GM23338 (cell line): Measurements from ENCODE around the gene SUPT6H. TPM values are rescaled to one million over a fixed set of nuclear protein-coding genes. Genes with fewer than 3 reads are reported as not detected.

Source experiments
- ATAC-seq: fragments of 200-7000 bp; cut with Tn5 transposase; 3 replicates; pipeline ENCODE4 v1.9.1; 2020
- DNase-seq: peaks from one replicate; pipeline ENCODE4 v3.0.0-alpha.2; 2015; ENCODE audit warnings: low spot score
- H2AFZ ChIP-seq: fragments of 200-600 bp; sonication (generic); 2 replicates; pipeline ENCODE4 v1.8.0; 2016; ENCODE audit warnings: antibody characterized with exemption, mild to moderate bottlenecking, moderate library complexity
- H3F3A ChIP-seq: fragments of 200-600 bp; sonication (generic); replicated peaks from 2 replicates; pipeline ENCODE4 v1.8.0; 2017; ENCODE audit warnings: antibody characterized with exemption, mixed run types, low read depth
- H3K27ac ChIP-seq: fragments of 200-600 bp; sonication (generic); 2 replicates; pipeline ENCODE4 v1.6.1; 2016; ENCODE audit warnings: low read depth
- H3K27me3 ChIP-seq: fragments of 200-600 bp; sonication (generic); 2 replicates; pipeline ENCODE4 v1.8.0; 2016; ENCODE audit warnings: mild to moderate bottlenecking, mixed run types, moderate library complexity; ENCODE audit not compliant: insufficient read depth
- H3K36me3 ChIP-seq: fragments of 200-600 bp; sonication (generic); 2 replicates; pipeline ENCODE4 v1.8.0; 2016; ENCODE audit warnings: mild to moderate bottlenecking; ENCODE audit not compliant: insufficient read depth
- H3K4me1 ChIP-seq: fragments of 200-600 bp; sonication (generic); 2 replicates; pipeline ENCODE4 v1.8.0; 2016; ENCODE audit warnings: mild to moderate bottlenecking, moderate library complexity; ENCODE audit not compliant: insufficient read depth
- H3K4me2 ChIP-seq: fragments of 200-600 bp; sonication (generic); 2 replicates; pipeline ENCODE4 v1.7.1; 2017; ENCODE audit warnings: mixed run types
- H3K4me3 ChIP-seq: fragments of 200-600 bp; sonication (generic); 2 replicates; pipeline ENCODE4 v1.6.1; 2016; ENCODE audit warnings: mixed run types
- H3K79me2 ChIP-seq: fragments of 200-600 bp; sonication (generic); replicated peaks from 2 replicates; pipeline ENCODE4 v1.8.0; 2017; ENCODE audit warnings: mild to moderate bottlenecking; ENCODE audit not compliant: insufficient read depth
- H3K9me2 ChIP-seq: fragments of 200-600 bp; sonication (generic); 2 replicates; pipeline ENCODE4 v1.8.0; 2017; ENCODE audit not compliant: insufficient read depth
- H4K20me1 ChIP-seq: fragments of 200-600 bp; sonication (generic); replicated peaks from 2 replicates; pipeline ENCODE4 v1.8.0; 2017; ENCODE audit warnings: mild to moderate bottlenecking; ENCODE audit not compliant: insufficient read depth
- H3K27ac Mint-ChIP-seq: 2 replicates; pipeline ENCODE4 v1.8.0; 2020; ENCODE audit warnings: inconsistent platforms, mild to moderate bottlenecking, moderate library complexity, mixed read lengths
- H3K27me3 Mint-ChIP-seq: 3 replicates; pipeline ENCODE4 v1.8.0; 2022; ENCODE audit warnings: low read depth, mild to moderate bottlenecking, moderate library complexity, mixed read lengths, inconsistent platforms; ENCODE audit not compliant: insufficient read depth, poor library complexity
- H3K36me3 Mint-ChIP-seq: 3 replicates; pipeline ENCODE4 v1.8.0; 2021; ENCODE audit warnings: low read depth, mild to moderate bottlenecking, inconsistent platforms, moderate library complexity, mixed read lengths
- H3K4me1 Mint-ChIP-seq: 3 replicates; pipeline ENCODE4 v1.8.0; 2020; ENCODE audit warnings: mild to moderate bottlenecking, inconsistent platforms, mixed read lengths
- H3K4me3 Mint-ChIP-seq: 3 replicates; pipeline ENCODE4 v1.8.0; 2021; ENCODE audit warnings: moderate library complexity, mild to moderate bottlenecking, inconsistent platforms, mixed read lengths
- H3K9me3 Mint-ChIP-seq: 3 replicates; pipeline ENCODE4 v1.8.0; 2020; ENCODE audit warnings: moderate library complexity, mild to moderate bottlenecking, inconsistent platforms, mixed read lengths
- CREB1 ChIP-seq: fragments of 250-450 bp; sonication (Bioruptor Pico); IDR thresholded peaks from 2 replicates; pipeline ENCODE4 v1.5.0; 2020; ENCODE audit warnings: low read depth, mild to moderate bottlenecking, moderate library complexity
- CTCF ChIP-seq, 2 experiments: fragments of 200-600 bp in 1 of 2; sonication (generic) in 1 of 2; conservative IDR thresholded peaks; 2 replicates each; pipeline versions ENCODE4 v1.5.1 to v1.6.1; 2016 to 2017; ENCODE audit warnings: antibody characterized with exemption in 2 of 2, low read depth in 2 of 2, mild to moderate bottlenecking in 2 of 2, moderate library complexity in 1 of 2
- EZH2phosphoT487 ChIP-seq: fragments of 200-600 bp; sonication (generic); IDR thresholded peaks from one replicate; pipeline ENCODE4 v1.8.1; 2018; ENCODE audit warnings: antibody characterized with exemption; ENCODE audit not compliant: unreplicated experiment
- JUNB ChIP-seq: IDR thresholded peaks from one replicate; pipeline ENCODE4 v1.6.1; 2016; ENCODE audit warnings: antibody characterized with exemption; ENCODE audit not compliant: unreplicated experiment
- POLR2AphosphoS5 ChIP-seq: IDR thresholded peaks from 2 replicates; pipeline ENCODE4 v1.6.1; 2016; ENCODE audit warnings: antibody characterized with exemption, low read depth
- STAT1 ChIP-seq: IDR thresholded peaks from one replicate; pipeline ENCODE4 v1.6.1; 2016; ENCODE audit warnings: antibody characterized with exemption; ENCODE audit not compliant: unreplicated experiment
- ZNF114 ChIP-seq: fragments of 250-450 bp; sonication (Bioruptor Pico); IDR thresholded peaks from 2 replicates; pipeline ENCODE4 v1.5.0; 2020; ENCODE audit warnings: mild to moderate bottlenecking, moderate library complexity
- ZNF331 ChIP-seq: fragments of 250-450 bp; sonication (Bioruptor Pico); IDR thresholded peaks from 2 replicates; pipeline ENCODE4 v1.5.0; 2020; ENCODE audit warnings: low read depth, mild to moderate bottlenecking, moderate library complexity
- polyA plus RNA-seq: library from polyadenylated mRNA; unstranded; fragments of >200 nt; fragmentation: Nextera tagmentation; extraction: Ambion mirVana; gene quantifications from 2 replicates; pipeline ENCODE4 v1.2.1, GENCODE V29; 2016
- total RNA-seq: library from RNA; depleted of rRNA; stranded (reverse); fragments of >200 nt; shearing (Covaris generic); gene quantifications from 2 replicates; pipeline ENCODE4 v1.2.3, GENCODE V29; 2014
- TF ChIP-seq, protein P1 (sequence below): IDR thresholded peaks from one replicate; pipeline ENCODE4 v1.6.1; 2018; ENCODE audit warnings: antibody characterized with exemption; ENCODE audit not compliant: unreplicated experiment
- TF ChIP-seq, protein P2 (sequence below): fragments of 250-450 bp; sonication (Bioruptor Pico); IDR thresholded peaks from 2 replicates; pipeline ENCODE4 v1.5.0; 2020; ENCODE audit warnings: mild to moderate bottlenecking, moderate library complexity

SUPT6H gene
- total and polyA plus RNA-seq, 2 experiments from 2014 or later, result 17.8 to 70.7 TPM

- H3F3A ChIP-seq, result peaks cover 6% of the 10 kb centered on the region
- Mint-ChIP-seq H3K27me3 (peaks cover 2% of the 10 kb centered on the region), H3K4me1 (no peaks in the 10 kb centered on the region), H3K9me3 (no peaks in the 10 kb centered on the region), H3K4me3 (no peak overlapping the region), H3K36me3 (peaks cover 97% of the 10 kb centered on the region), H3K27ac (no peak overlapping the region)
- no peak overlapping the region for H3K27ac ChIP-seq
- H4K20me1 ChIP-seq, result peaks cover 39% of the 10 kb centered on the region
- H3K9me2 ChIP-seq, result no peaks in the 10 kb centered on the region
- no peak overlapping the region for H2AFZ ChIP-seq
- H3K36me3 ChIP-seq, result peaks cover 95% of the 10 kb centered on the region
- no peaks in the 10 kb centered on the region for H3K27me3 ChIP-seq
- no peaks in the 10 kb centered on the region for H3K4me1 ChIP-seq
- TF ChIP-seq JUNB (no peak), POLR2AphosphoS5 (no peak)
- H3K79me2 ChIP-seq, result no peaks in the 10 kb centered on the region
- DNase-seq (no peak), ATAC-seq (no peak)
- no peak overlapping the region for H3K4me2 ChIP-seq
- no peak overlapping the region for H3K4me3 ChIP-seq
Observed at GRCh38 chr17:28620010-28620409, 42.0 kb upstream of the SUPT6H start.

DNA sequence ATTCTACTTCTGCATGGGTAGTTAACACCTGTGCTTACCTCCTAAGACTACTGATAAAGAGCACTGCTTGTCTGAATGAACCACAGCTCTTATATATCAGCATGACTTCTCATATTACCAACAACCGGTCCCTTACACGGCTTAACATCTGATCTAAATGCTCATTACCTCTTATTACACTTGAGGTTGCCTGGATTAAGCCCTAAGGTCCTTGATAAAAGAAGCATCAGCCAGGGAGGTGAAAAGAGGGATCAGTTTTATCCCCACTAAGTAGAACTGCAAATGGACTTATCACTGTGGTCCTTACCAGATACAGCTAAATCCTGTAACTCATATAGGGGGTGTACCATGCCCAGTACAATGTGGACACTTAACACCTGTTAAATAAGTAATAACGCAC lies 39.8 kb upstream of the SUPT6H start:
- Histone ChIP-seq H3K9me2 (no peaks in the 10 kb centered on the region), H3K4me3 (no peak overlapping the region), H3K27ac (no peak overlapping the region), H3K4me1 (no peaks in the 10 kb centered on the region), H2AFZ (no peak overlapping the region), H3K4me2 (no peak overlapping the region), H3K79me2 (no peaks in the 10 kb centered on the region), H3F3A (no peaks in the 10 kb centered on the region; the same call in 1 of the 2 replicates), H3K27me3 (no peaks in the 10 kb centered on the region), H4K20me1 (peaks cover 31% of the 10 kb centered on the region), H3K36me3 (peaks cover 85% of the 10 kb centered on the region)
- no peak for DNase-seq
- H3K9me3 Mint-ChIP-seq, result no peaks in the 10 kb centered on the region
- H3K27ac Mint-ChIP-seq, result no peak overlapping the region
- H3K36me3 Mint-ChIP-seq, result peaks cover 91% of the 10 kb centered on the region
- ATAC-seq, result no peak
- H3K4me3 Mint-ChIP-seq, result no peak overlapping the region
- peaks cover 2% of the 10 kb centered on the region for H3K27me3 Mint-ChIP-seq
- no peaks in the 10 kb centered on the region for H3K4me1 Mint-ChIP-seq
- TF ChIP-seq POLR2AphosphoS5, result no peak
- TF ChIP-seq, protein P1, sequence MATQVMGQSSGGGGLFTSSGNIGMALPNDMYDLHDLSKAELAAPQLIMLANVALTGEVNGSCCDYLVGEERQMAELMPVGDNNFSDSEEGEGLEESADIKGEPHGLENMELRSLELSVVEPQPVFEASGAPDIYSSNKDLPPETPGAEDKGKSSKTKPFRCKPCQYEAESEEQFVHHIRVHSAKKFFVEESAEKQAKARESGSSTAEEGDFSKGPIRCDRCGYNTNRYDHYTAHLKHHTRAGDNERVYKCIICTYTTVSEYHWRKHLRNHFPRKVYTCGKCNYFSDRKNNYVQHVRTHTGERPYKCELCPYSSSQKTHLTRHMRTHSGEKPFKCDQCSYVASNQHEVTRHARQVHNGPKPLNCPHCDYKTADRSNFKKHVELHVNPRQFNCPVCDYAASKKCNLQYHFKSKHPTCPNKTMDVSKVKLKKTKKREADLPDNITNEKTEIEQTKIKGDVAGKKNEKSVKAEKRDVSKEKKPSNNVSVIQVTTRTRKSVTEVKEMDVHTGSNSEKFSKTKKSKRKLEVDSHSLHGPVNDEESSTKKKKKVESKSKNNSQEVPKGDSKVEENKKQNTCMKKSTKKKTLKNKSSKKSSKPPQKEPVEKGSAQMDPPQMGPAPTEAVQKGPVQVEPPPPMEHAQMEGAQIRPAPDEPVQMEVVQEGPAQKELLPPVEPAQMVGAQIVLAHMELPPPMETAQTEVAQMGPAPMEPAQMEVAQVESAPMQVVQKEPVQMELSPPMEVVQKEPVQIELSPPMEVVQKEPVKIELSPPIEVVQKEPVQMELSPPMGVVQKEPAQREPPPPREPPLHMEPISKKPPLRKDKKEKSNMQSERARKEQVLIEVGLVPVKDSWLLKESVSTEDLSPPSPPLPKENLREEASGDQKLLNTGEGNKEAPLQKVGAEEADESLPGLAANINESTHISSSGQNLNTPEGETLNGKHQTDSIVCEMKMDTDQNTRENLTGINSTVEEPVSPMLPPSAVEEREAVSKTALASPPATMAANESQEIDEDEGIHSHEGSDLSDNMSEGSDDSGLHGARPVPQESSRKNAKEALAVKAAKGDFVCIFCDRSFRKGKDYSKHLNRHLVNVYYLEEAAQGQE, result no peak
- TF ChIP-seq STAT1, result no peak
- no peak for TF ChIP-seq CREB1
- no peak for TF ChIP-seq ZNF331 (CRISPR knock-in tag)
- no peak for TF ChIP-seq CTCF (conservative IDR thresholded peaks at IDR 0.05; ENCODE audit: low read depth in 2 of 2)
- TF ChIP-seq, protein P2, sequence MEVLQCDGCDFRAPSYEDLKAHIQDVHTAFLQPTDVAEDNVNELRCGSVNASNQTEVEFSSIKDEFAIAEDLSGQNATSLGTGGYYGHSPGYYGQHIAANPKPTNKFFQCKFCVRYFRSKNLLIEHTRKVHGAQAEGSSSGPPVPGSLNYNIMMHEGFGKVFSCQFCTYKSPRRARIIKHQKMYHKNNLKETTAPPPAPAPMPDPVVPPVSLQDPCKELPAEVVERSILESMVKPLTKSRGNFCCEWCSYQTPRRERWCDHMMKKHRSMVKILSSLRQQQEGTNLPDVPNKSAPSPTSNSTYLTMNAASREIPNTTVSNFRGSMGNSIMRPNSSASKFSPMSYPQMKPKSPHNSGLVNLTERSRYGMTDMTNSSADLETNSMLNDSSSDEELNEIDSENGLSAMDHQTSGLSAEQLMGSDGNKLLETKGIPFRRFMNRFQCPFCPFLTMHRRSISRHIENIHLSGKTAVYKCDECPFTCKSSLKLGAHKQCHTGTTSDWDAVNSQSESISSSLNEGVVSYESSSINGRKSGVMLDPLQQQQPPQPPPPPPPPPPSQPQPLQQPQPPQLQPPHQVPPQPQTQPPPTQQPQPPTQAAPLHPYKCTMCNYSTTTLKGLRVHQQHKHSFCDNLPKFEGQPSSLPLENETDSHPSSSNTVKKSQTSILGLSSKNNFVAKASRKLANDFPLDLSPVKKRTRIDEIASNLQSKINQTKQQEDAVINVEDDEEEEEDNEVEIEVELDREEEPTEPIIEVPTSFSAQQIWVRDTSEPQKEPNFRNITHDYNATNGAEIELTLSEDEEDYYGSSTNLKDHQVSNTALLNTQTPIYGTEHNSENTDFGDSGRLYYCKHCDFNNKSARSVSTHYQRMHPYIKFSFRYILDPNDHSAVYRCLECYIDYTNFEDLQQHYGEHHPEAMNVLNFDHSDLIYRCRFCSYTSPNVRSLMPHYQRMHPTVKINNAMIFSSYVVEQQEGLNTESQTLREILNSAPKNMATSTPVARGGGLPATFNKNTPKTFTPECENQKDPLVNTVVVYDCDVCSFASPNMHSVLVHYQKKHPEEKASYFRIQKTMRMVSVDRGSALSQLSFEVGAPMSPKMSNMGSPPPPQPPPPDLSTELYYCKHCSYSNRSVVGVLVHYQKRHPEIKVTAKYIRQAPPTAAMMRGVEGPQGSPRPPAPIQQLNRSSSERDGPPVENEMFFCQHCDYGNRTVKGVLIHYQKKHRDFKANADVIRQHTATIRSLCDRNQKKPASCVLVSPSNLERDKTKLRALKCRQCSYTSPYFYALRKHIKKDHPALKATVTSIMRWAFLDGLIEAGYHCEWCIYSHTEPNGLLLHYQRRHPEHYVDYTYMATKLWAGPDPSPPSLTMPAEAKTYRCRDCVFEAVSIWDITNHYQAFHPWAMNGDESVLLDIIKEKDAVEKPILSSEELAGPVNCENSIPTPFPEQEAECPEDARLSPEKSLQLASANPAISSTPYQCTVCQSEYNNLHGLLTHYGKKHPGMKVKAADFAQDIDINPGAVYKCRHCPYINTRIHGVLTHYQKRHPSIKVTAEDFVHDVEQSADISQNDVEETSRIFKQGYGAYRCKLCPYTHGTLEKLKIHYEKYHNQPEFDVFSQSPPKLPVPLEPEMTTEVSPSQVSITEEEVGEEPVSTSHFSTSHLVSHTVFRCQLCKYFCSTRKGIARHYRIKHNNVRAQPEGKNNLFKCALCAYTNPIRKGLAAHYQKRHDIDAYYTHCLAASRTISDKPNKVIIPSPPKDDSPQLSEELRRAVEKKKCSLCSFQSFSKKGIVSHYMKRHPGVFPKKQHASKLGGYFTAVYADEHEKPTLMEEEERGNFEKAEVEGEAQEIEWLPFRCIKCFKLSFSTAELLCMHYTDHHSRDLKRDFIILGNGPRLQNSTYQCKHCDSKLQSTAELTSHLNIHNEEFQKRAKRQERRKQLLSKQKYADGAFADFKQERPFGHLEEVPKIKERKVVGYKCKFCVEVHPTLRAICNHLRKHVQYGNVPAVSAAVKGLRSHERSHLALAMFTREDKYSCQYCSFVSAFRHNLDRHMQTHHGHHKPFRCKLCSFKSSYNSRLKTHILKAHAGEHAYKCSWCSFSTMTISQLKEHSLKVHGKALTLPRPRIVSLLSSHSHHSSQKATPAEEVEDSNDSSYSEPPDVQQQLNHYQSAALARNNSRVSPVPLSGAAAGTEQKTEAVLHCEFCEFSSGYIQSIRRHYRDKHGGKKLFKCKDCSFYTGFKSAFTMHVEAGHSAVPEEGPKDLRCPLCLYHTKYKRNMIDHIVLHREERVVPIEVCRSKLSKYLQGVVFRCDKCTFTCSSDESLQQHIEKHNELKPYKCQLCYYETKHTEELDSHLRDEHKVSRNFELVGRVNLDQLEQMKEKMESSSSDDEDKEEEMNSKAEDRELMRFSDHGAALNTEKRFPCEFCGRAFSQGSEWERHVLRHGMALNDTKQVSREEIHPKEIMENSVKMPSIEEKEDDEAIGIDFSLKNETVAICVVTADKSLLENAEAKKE (CRISPR knock-in tag), result no peak
- TF ChIP-seq EZH2phosphoT487, result no peak
- TF ChIP-seq JUNB, result no peak
- no peak for TF ChIP-seq ZNF114 (CRISPR knock-in tag)
